Limb (tissue), 2 donors: ENCODE results near the gene MAPKAPK3.

Experiments used
- DNase-seq, 2 donors: peaks; one replicate each; pipeline ENCODE4 v3.0.0-alpha.2; 2016; ENCODE audit errors: extremely low spot score in 2 of 2

The MAPKAPK3 gene

DNA sequence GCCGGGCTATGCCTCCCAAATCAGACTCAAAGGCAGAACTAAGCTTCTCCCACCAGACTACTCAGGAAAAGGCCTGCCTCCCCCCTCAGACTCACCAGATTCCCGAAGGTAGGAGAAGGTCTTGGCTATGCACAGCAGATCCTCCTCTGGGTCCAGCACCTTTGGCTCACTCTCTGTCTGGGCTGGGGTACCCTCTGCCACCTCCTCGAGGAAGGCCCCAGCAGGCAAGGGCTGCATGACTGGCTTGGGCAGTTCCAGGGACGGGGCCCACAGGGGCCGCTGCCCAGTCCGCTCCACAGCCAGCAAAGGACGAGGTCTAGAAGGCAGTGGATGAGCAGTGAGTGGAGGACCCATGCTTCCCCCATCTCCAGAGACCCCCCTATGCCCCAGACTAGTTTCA lies 8.7 kb upstream of the MAPKAPK3 start:
- no peak for DNase-seq

DNA sequence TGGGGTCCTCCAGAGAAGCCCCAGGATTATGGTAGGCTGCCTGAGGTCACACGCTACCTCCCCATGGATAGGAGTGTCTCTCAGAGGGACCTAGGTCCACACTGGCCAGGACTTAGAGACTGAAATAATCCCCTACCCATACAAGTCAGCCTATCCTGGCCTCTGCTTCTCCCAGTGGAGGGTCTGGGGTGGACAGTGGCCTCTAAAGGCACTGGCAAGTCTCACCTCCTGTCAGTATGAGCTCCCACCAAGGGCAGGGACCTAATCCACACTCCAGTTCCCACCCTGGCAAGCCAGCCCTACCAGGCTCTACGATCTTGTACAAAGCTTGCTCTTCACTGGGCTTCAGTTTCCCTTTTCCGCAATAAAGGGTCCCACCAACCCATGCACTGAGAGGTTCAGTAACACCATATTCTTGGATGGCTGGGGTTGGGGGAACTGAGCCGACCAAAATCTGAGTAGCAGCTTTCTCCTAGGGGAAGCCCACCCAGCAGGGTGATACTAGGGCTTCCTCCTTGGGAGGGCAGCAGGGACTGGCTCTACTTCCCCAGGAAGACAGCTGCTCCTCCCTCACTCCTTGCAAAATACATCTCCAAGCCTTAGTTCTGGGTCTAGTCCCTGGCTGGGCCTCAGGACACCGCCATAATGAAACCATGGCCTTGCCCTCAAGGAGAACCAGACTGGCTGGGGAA lies 7.7 kb upstream of the MAPKAPK3 start:
- DNase-seq: no peak

DNA sequence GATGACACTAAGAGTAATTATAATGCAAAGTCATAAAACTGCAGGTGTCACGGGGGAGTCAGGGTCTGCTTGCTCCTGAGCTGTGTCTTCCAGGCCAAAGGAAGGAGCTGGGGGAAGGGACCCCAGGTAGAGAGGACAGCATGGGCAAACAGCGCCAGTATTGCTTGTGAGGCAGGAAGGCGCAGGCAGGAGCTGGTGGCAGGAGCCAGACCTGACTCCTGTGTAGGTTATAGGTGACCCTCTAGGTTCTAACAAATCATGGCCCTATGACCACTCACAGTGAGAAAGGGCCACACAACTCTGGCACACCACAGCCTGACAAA lies 7.2 kb upstream of the MAPKAPK3 start:
- no peak for DNase-seq

DNA sequence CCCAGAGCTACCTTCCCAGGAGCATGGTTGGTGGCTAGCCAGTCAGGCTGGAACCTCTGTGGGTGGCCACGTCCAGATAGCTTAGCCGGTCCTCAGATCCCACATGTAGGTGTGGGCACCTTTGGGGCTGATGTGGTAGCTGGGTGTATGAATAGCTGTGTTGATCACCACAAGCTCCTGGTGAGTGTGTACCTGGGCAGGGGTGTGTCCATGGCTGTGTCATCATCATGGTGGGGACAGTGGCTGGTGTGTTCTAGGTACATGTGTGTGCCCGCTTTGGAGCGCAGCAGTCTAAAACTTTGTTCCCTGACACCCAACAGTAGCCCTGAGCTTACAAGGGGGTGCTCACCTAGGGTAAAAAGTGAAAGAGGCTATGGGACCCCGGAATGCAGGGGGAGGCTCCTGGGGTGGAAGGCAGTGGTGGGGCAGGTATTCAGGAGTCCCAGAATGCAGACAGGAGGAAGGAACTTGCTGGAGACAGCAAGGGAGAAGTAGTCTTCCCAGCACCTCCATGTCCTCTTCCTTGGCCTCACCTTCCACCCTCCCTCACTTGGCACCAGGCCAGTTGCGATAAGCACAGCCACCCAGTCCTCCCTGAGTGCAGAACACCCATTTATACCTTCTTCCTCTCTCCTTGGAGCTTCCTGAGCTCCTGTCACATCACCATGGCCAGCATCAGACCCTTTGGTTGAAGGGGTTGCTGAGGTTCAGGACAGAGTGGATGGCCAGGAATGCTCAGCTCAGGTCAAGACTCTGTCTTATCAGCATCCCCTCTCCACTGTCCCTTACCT lies 6.6 kb upstream of the MAPKAPK3 start:
- no peak for DNase-seq

DNA sequence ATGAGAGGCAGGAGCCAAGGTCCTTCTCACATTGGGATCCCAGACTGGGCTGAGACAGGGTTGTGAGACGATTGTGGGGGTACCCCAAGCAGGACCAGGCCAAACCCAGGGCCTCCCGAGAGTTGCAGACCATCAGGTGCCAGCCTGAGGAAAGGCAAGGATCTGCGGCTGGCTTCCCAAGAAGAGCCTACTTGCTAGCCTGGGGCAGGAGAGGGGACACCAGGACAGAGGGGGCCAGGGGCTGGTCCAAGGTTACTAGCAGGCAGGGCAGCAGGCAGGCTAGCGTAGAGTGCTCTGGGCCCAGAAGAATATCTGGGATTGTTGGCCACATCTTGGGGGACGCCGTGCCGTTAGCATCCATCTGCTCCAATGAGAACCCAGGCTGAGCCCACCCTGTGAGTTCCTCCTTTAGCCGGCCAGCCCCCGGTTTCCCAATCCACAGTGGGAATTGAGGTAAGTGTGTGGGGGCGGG lies 5.9 kb upstream of the MAPKAPK3 start:
- DNase-seq: no peak

DNA sequence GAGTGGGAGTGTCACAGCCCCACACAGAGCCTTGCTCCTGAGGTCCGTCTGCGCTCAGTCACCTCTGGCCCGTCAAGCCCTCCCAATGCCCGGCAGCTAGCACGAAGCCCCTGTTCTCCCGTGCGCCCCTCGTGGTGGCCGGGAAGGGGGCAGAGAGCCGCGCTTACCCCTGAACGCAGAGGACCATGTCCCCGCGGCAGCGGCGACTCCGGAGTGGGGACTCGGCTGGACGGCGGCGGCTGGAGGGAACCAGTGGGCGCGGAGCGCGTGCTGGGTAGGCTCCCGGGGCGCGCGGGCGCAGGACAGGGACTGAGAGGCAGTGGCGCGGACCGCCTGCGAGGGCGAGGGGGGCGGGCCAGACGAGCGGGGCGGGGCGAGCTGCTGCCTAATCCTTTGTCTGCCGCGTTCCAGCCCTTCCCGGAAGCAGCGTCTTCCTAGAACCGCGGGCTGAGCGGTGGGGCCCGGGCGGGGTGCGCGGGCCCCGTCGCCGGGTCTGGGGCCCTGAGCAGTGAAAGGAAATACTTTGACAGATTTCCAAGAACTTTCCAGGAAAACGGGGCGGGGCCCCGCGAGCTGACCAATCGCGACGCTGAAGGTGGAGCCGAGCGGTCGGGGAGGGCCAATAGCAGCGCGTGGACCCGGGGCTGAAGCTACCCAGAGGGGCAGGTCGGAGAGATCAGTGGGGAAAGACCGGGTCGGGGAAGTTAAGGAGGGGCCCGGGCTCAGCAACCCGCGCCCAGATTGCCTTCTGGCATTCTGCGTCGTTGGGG lies 5.3 kb upstream of the MAPKAPK3 start, which contains the start of gene CISH:
Gene CISH (minus strand): TSS at position 311 of the 770 bp plus-strand sequence. CDS start 124 bp downstream, at position 187.
- DNase-seq: peak; percentile 96

DNA sequence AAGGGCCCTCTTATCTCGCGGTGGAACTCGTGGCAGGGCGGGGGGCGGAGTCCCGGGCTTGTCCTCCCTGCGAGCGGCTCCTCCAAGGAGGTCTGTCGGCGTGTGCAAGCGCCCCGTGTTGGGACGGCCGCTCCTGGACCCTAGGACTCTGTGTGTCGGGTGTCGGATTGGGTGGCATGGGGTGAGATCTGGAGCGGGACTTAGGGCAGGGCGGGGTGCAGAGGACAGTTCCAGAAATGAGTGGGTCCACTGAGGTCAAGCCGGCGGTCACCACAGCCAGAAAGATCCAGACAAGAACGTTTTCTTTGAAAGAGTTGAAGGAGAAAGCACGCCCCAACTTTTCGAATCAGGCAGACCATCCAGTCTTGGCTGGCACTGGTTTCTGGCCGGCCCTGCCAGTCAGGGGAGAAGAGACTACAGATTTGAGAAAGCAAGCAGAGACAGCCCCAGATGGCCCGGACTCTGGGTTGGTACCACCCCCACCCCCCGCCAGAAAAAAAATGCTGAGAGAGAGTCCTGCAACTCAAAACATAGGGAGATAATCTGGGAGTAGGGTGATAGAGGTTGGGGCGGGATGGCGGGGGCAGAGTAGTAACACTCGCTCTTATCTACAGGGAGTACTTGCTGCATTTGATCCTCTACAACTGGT lies 4.6 kb upstream of the MAPKAPK3 start:
- DNase-seq: no peak

DNA sequence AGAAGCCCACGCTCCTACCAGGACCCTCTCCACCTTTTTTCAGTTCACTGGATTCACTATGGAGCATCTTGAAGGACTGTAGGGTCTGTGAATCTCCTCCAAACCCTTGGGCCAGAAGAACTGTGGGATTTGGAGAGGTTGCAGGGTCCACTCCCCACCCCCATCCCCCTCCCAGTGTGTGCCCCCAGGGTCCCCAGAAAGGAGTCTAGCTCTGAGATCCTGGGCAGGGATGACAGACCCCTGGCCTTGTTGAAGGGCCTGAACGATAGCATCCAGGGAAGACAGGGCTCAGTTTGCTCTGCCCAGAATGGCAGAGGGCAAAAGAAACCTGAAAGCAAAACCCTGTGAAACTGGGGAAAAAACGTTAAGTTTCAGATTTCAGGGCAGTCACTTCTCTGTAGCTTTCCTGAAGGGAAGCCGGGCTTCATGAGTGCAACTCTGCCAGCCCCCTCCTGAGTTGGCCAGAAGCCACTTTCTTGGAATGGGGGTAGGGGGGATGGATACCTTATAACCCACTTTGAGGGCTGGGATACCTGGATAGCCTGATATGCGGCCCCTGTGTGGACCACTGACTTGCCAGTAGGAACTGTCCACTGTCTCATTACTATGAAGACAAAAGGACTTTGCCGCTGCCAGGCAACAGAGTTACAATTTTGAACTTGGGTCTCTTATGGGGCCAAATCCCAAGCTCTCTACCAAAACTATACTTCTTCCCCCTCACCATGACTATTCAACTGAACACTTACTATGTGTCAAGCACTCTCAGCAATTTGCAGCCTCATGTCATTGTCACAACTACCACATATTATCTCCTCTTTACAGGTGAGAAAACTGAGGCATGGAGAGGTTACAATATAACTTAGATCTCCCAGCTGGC lies 3.7 kb upstream of the MAPKAPK3 start:
- DNase-seq: no peak

DNA sequence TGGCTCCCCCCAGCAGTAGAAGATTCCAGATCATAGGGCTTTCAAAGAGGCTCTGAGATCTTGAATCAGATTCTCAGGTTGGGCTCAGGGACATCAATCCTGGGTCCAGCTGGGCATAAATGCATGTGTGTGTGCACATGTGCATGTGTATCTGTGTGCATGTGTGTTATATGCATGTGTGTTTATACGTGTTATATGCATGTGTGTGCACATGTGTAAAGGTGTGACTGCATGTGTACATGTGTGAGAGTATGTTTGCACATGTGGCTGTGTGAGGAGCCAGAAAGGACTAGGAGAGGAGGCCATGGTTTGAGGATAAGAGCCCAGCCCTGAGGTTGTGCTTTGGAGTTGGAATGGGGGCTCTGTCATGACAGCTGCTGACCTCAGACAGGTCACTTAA lies 1.8 kb upstream of the MAPKAPK3 start:
- no peak for DNase-seq

DNA sequence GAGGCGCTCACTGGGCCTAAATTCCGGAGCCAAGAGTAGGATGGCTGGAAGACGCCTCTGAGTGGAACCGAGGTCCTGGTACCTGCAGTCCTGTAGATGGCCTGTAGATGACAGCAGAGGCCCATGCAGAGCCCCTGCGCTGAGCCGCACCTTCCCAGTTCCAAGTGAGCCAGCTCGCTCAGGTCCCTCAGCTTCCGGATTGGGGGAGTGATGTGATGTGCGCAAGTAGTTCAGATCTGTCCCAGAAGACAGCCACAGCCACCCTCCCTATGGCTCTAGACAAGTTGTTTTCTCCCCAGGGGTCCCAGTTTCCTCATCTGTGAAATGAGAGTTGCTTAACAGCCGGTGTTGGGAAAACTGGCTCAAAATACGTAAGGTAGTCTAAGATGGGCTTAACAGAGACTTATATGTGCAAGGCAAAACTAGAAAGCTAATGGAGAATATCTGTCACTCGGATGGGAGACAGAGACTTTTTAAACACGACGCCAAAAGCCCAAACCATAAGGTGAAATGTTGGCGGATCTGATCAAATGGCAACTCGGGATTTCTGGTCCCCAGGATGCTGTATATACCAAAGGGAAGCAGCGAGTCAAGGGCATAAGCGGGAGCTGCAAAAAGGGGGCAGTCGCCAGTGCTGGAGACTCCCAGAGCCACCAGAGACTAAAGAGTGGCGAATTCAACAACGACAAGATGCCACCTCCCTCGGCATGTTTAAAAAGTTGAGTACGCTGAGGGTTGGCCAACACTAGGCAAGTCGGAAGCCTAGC lies 765 bp upstream of the MAPKAPK3 start:
- DNase-seq: peak; percentile 87 to 88

DNA sequence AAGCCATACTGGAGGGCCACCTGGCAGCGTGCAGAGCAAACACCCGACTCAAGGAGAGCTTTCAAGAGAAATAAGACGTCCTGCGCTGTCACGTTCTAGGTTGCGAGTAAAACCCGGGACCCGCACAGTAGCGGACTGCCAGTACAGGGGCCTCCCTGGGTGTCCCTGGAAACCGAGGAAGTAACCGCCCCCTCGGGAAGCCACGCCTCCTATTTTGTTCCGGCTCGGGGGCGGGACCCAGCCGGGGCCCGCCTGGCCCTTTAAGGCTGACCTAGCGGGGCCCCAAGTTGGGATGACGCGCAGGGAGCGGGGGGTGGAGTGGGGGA lies 218 bp upstream of the MAPKAPK3 start:
- peak; percentile 90 to 94 for DNase-seq

DNA sequence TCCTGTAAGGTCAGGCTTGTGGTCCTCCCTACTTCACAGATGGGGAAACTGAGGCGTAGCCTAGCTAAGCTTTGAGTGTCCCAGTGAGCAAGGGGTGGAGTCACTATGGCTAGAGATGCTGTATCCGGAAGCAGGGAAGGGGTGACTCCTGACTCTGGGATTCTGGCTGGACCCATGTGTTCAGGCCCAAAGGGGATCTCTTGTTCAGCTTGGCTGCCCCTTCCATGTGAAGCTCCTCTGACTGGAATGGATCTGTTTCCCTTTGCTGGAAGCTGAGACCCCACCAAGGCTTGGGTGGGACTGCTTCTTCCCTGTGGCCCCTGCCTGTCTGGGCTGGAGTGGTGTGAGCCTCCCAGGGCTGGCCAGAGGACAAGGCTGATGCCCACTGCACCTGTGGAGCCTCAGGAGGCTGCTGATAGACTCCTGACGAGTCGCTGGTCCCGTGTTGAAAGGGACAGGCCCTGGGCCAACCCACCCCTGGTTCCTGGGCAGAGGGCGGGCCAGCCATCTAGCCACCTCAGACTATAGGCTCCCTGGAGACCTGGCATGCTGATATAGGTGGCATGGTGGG lies 1.0 kb downstream of the MAPKAPK3 start:
- DNase-seq: no peak

DNA sequence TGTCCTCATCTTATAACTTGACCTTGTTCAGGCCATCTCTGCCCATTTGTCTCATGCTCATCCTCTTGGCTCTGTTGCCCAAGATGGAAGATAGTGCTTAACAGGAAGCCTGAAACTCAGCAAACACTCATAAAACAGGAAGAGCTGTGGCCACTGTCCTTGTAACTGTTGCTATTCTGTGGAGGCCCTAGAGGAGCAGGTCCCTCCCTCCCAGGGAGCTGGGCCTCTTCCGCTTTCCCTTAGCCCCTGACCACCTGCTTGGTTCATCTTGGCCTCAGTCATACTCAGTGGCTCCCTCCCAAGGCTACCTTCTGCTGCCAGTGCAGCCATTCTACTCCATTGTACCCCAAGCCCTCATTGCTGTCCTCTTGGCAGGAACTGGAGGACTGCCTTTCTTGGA lies 3.5 kb downstream of the MAPKAPK3 start:
- DNase-seq: no peak

DNA sequence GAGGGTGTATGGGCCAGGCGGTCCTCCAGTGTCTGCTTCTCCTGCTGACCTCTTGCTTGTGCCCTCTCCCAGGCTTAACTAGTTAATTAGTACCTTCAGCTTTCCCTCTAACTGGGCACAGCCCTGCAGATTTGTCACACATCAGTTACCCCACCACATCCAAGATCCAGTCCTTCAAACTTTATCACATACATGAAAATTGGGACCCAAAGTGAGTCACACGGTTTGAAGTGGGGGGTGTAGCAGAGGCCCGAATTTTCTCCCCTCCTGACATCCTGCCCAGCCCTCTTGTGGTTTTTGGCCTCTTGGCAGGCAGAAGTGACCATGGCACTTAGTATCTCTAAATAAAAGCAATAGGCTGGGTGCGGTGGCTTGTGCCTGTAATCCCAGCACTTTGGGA lies 3.9 kb downstream of the MAPKAPK3 start:
- DNase-seq: no peak

DNA sequence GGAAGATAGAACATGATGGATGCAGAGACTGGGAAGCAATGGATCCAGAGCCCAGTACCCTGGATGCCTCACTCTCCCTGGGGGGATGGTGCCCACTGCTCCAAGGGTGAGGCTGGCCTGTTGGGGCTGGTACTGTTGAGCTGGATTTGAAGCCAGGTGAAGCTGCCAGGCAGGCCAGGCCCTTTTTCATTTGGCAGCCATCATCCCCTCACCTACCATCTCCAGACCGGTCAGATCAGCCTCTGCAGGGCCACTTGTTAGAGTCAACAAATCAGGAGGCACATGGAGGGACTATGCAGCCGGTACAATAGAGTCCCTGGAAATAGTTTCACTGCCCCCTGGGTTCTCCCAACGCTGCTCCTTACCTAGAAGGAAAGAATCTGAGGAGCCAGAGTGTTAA lies 5.9 kb downstream of the MAPKAPK3 start:
- no peak for DNase-seq

DNA sequence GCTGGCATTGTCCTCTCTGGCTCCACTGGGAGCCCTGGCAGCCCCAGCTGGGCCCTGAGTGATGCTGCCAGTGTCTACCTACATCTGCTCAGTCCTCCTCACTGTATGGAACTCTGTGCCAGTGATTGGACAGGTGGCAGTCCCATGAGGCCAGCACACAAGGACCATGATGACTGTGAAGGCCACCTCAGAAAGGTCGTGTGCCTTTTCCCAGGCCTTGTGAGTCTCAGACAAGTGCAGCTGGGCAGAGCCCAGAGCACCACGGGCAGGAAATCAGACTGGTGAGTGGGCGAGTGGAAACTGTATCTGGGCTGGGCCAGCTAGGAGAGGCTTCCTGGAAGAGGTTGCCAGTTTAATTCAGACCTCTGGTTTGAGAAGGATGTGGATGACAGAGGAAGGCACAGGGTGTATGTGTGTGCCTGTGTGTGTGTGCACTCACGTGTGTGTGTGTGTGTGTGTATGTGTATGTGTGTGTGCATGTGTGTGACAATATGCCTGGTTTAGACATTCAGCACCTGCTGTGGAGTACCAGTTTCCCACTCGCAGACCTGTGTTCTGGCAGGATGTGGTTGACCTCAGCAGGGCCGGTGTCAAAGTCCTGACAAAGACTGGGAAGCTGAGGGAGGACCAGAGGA lies 7.0 kb downstream of the MAPKAPK3 start:
- DNase-seq: no peak

DNA sequence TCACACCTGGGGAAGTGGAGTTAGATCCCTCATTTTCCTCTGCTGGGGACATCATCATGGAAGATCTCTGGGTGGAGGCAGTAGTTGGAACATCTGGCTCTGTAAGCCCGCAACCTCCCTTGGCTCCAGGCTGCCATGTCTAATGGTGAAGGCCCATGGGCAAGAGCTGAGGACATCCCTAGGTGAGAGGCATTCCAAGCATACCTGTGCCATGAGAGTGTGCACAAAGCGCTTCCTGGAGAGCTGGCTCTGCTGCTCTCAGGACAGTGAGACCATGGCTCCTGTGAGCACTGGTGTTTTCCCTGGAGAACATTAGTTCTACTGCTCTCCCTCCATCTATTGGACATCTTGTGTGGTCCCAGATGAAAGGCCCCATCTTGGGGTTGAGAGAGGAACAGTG lies 7.7 kb downstream of the MAPKAPK3 start:
- DNase-seq: no peak

DNA sequence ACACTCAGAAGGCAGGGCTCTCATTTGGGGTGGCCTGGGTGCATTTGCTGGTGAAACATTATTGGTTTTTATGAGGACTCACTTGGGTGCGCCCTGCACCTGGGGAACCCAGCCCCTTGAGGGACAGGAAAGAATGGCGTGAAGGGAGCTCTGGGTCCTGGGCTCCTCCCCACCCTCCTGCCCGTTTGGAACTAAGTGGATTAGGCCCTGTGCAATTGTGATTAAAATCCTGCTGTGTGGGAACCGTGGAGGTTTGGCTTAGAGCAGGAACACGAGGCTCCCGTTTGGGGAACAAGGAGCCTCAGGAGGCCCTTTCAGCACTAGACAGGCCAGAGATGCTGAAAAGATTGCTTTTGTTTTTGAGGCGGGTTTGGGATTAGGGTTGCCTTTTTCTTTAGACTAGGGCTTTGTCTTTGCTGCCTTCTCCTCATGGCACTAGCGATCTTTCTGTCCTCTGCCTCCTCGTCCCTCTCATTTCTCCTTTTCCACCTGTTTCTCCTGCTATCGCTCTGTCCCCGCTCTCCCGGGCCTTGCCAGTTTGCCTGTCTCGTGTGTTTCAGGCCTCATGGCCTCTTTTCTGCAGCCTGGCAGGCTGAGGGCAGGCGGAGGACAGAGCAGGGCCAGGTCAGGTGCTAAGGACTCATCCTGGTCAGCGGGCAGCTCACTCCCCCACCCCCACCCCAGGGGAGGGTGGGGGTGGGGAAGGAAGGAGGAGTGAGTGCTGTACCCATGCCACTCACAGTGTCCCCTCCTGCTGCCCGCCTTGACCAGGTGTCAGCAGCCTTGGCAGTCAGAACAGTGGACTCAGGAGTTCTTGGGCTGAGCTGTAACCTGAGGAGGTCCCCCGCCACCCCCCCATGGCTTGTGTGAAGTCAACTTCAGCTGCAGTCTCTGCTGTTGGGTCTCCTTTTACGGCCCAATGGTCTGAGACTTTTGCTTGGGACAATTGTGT lies 8.6 kb downstream of the MAPKAPK3 start:
- DNase-seq: no peak
